NCI-H510A (cell line): ENCODE measurements around the gene ITGAD.

Source experiments
- DNase-seq: peaks from one replicate; lab custom pipeline; 2025; lab: John Stamatoyannopoulos, UW

ITGAD gene

GRCh38 chr16:31475946-31476302, 82.8 kb downstream of the ITGAD start:
- peak; percentile 48 for DNase-seq
